K562 (cell line): ENCODE results near the gene DGUOK. TPM values are rescaled to one million over a fixed set of nuclear protein-coding genes. Genes with fewer than 3 reads are reported as not detected.

Source experiments
- REST ChIP-seq, 2 experiments: fragments of 450-650 bp; formaldehyde crosslinking in 1 of 2; IDR thresholded peaks; 2 replicates each; pipeline versions ENCODE4 v1.4.0 to v1.6.1; 2014 to 2020; ENCODE audit warnings: mild to moderate bottlenecking in 2 of 2, borderline replicate concordance in 1 of 2, low read depth in 1 of 2
- TAL1 ChIP-seq: fragments of 450-650 bp; IDR thresholded peaks from 2 replicates; pipeline ENCODE4 v1.6.1; 2016; ENCODE audit warnings: mild to moderate bottlenecking
- polyA plus RNA-seq, 8 experiments: library from polyadenylated mRNA; depleted of rRNA in 4 of 8; stranded (reverse) in 5 of 8; unstranded in 3 of 8; fragments of >200 nt; fragmentation: Nextera tagmentation in 2 of 8; fragmentation: Illumina TruSeq in 1 of 8; extraction: Ambion mirVana in 2 of 8; extraction: Trizol in 1 of 8; gene quantifications; 2 replicates each; pipeline versions ENCODE4 v1.2.1 to v1.2.3, GENCODE V29; 2011 to 2014; ENCODE audit warnings: inconsistent platforms in 1 of 8, missing spikeins in 1 of 8
- total RNA-seq, 7 experiments: library from RNA; depleted of rRNA in 6 of 7; stranded (reverse); fragments of >200 nt in 6 of 7; fragmentation: Illumina TruSeq in 2 of 7; extraction: Trizol in 2 of 7; gene quantifications; 2 replicates each; pipeline versions ENCODE4 v1.2.1 to v1.2.3, GENCODE V29; 2011 to 2021; ENCODE audit warnings: low replicate concordance in 1 of 7

DGUOK gene
- total and polyA plus RNA-seq, 9 of the 15 experiments (the other 6 are each of a cell fraction or from before 2014, with no cell fraction given), result 67.0 to 288 (median 126) TPM

- TF ChIP-seq REST (IDR thresholded peaks at IDR 0.05; ENCODE audit: borderline replicate concordance), result no peak
- TF ChIP-seq REST (CRISPR knock-in tag; IDR thresholded peaks at IDR 0.05; ENCODE audit: low read depth), result no peak
- TF ChIP-seq TAL1, result peak; percentile 37; the same call in 1 of the 2 replicates
Observed at GRCh38 chr2:73964223-73964622, 37.5 kb downstream of the DGUOK start (continued).
